H1 (cell line): ENCODE measurements around the gene CNTNAP3B. TPM values are rescaled to one million over a fixed set of nuclear protein-coding genes. Genes with fewer than 3 reads are reported as not detected.
"Not testable (repeated sequence)": the region's sequence is repeated elsewhere in the genome, so short reads cannot be mapped to it uniquely, and the experiment has no call there.

Experiments
- CTCF ChIA-PET: fragments of 300-600 bp; sonication (Branson Sonifier 250); formaldehyde crosslinking; loops from one replicate; lab custom pipeline; 2021; ENCODE audit not compliant: partially characterized antibody; lab: Charles Lee
- POLR2A ChIA-PET: fragments of 300-600 bp; sonication (Branson Sonifier 250); formaldehyde crosslinking; loops from one replicate; lab custom pipeline; 2021; ENCODE audit warnings: inconsistent platforms; ENCODE audit not compliant: partially characterized antibody; lab: Charles Lee
- DNase-seq, 2 experiments: peaks; one replicate each; pipeline versions ENCODE4 v3.0.0 to v3.0.0-alpha.2; 2010 to 2022; ENCODE audit warnings: low spot score in 2 of 2, low read depth in 1 of 2, mixed read lengths in 1 of 2
- FAIRE-seq: peaks from 2 replicates; lab custom pipeline; 2011; peaks lifted over from hg19 to GRCh38; lab: Jason Lieb, UNC
- H2AFZ ChIP-seq: 2 replicates; pipeline ENCODE4 v1.8.1; 2012; ENCODE audit warnings: low read length, inconsistent platforms
- H2AK5ac ChIP-seq: 2 replicates; pipeline ENCODE4 v1.6.1; 2013; ENCODE audit warnings: low read depth, low read length
- H2BK120ac ChIP-seq: replicated peaks from 2 replicates; pipeline ENCODE3; 2013; ENCODE audit warnings: low read depth, low read length, inconsistent platforms
- H2BK12ac ChIP-seq: 2 replicates; pipeline ENCODE4 v1.6.1; 2013; ENCODE audit warnings: low read depth, low read length
- H2BK15ac ChIP-seq: 2 replicates; pipeline ENCODE4 v1.6.1; 2013; ENCODE audit warnings: low read length
- H2BK20ac ChIP-seq: 2 replicates; pipeline ENCODE4 v1.6.1; 2013; ENCODE audit warnings: low read length
- H2BK5ac ChIP-seq: 2 replicates; pipeline ENCODE4 v1.6.1; 2013; ENCODE audit warnings: low read depth, low read length
- H3K14ac ChIP-seq: 2 replicates; pipeline ENCODE4 v1.6.1; 2013; ENCODE audit warnings: inconsistent platforms; ENCODE audit not compliant: insufficient read length
- H3K18ac ChIP-seq: 2 replicates; pipeline ENCODE4 v1.6.1; 2013; ENCODE audit warnings: low read length; ENCODE audit errors: extremely low read depth
- H3K23ac ChIP-seq: 2 replicates; pipeline ENCODE4 v1.6.1; 2013; ENCODE audit warnings: inconsistent platforms; ENCODE audit not compliant: insufficient read length
- H3K23me2 ChIP-seq: 2 replicates; pipeline ENCODE4 v1.6.1; 2013; ENCODE audit warnings: low read depth, low read length
- H3K27ac ChIP-seq: 2 replicates; pipeline ENCODE4 v1.6.1; 2011; ENCODE audit warnings: low read depth, low read length, inconsistent platforms
- H3K27me3 ChIP-seq, 4 experiments: replicated peaks in 1 of 4; 1 replicate in 1 of 4; 2 replicates in 3 of 4; pipeline versions ENCODE4 v1.6.1 to v1.8.1; 2011 to 2013; ENCODE audit warnings: low read length in 3 of 4, mild to moderate bottlenecking in 3 of 4, inconsistent platforms in 2 of 4, mixed read lengths in 2 of 4, moderate library complexity in 1 of 4; ENCODE audit not compliant: control insufficient read depth in 3 of 4, insufficient read depth in 3 of 4; ENCODE audit errors: extremely low read depth in 1 of 4
- H3K36me3 ChIP-seq, 4 experiments: 2 replicates each; pipeline versions ENCODE4 v1.6.1 to v1.8.1; 2011 to 2013; ENCODE audit warnings: mild to moderate bottlenecking in 4 of 4, low read length in 3 of 4, moderate library complexity in 2 of 4, control low read depth in 1 of 4, inconsistent platforms in 1 of 4; ENCODE audit not compliant: insufficient read depth in 4 of 4, control insufficient read depth in 2 of 4
- H3K4ac ChIP-seq: replicated peaks from 2 replicates; pipeline ENCODE3; 2013; ENCODE audit warnings: low read length, low read depth, mixed read lengths, inconsistent platforms; ENCODE audit not compliant: insufficient read length
- H3K4me1 ChIP-seq, 4 experiments: replicated peaks in 1 of 4; 1 replicate in 1 of 4; 2 replicates in 3 of 4; pipeline versions ENCODE4 v1.6.1 to v1.8.1; 2011 to 2013; ENCODE audit warnings: low read length in 3 of 4, inconsistent platforms in 2 of 4, mixed read lengths in 1 of 4; ENCODE audit not compliant: insufficient read depth in 4 of 4, control insufficient read depth in 3 of 4
- H3K4me2 ChIP-seq, 2 experiments: 2 replicates each; pipeline versions ENCODE4 v1.6.1 to v1.8.1; 2011 to 2013; ENCODE audit warnings: low read depth in 2 of 2, low read length in 2 of 2, control low read depth in 1 of 2, inconsistent platforms in 1 of 2, mild to moderate bottlenecking in 1 of 2; ENCODE audit not compliant: insufficient read depth in 1 of 2
- H3K4me3 ChIP-seq, 4 experiments: fragments of 200-600, 300-600 bp in 1 of 4; sonication (generic), shearing (Covaris generic), sonication (Bioruptor Twin) in 1 of 4; 2 replicates each; pipeline versions ENCODE4 v1.5.1 to v1.8.1; 2011 to 2016; ENCODE audit warnings: low read length in 4 of 4, low read depth in 3 of 4, control low read depth in 2 of 4, inconsistent platforms in 2 of 4, mild to moderate bottlenecking in 2 of 4, mixed read lengths in 1 of 4, moderate library complexity in 1 of 4; ENCODE audit not compliant: insufficient read depth in 2 of 4; ENCODE audit errors: extremely low read depth in 1 of 4
- H3K56ac ChIP-seq: replicated peaks from 2 replicates; pipeline ENCODE3; 2013; ENCODE audit warnings: low read depth, mild to moderate bottlenecking, mixed read lengths, low read length, inconsistent platforms; ENCODE audit not compliant: insufficient read length
- H3K79me1 ChIP-seq: 2 replicates; pipeline ENCODE4 v1.6.1; 2013; ENCODE audit warnings: low read depth, low read length, control low read depth
- H3K79me2 ChIP-seq, 2 experiments: 2 replicates each; pipeline versions ENCODE4 v1.6.1 to v1.8.1; 2012 to 2013; ENCODE audit warnings: low read length in 2 of 2, mild to moderate bottlenecking in 2 of 2, inconsistent platforms in 1 of 2; ENCODE audit not compliant: insufficient read depth in 2 of 2, control insufficient read depth in 1 of 2
- H3K9ac ChIP-seq, 4 experiments: replicated peaks in 1 of 4; 1 replicate in 1 of 4; 2 replicates in 3 of 4; pipeline versions ENCODE4 v1.6.1 to v1.8.1; 2011 to 2013; ENCODE audit warnings: low read depth in 3 of 4, low read length in 3 of 4, control low read depth in 2 of 4, mild to moderate bottlenecking in 2 of 4, moderate library complexity in 2 of 4, inconsistent platforms in 1 of 4; ENCODE audit errors: extremely low read depth in 1 of 4
- H3K9me3 ChIP-seq, 2 experiments: 2 replicates each; pipeline versions ENCODE4 v1.6.1 to v1.8.1; 2012 to 2013; ENCODE audit warnings: mild to moderate bottlenecking in 2 of 2, moderate library complexity in 2 of 2, control low read depth in 1 of 2, inconsistent platforms in 1 of 2, low read depth in 1 of 2, low read length in 1 of 2, mixed read lengths in 1 of 2; ENCODE audit not compliant: insufficient read depth in 2 of 2
- H4K20me1 ChIP-seq, 2 experiments: replicated peaks in 1 of 2; 2 replicates each; pipeline versions ENCODE3 to v1.8.1; 2011 to 2013; ENCODE audit warnings: inconsistent platforms in 2 of 2, low read length in 2 of 2, mild to moderate bottlenecking in 1 of 2; ENCODE audit not compliant: insufficient read depth in 2 of 2, control insufficient read depth in 1 of 2
- H4K5ac ChIP-seq: 2 replicates; pipeline ENCODE4 v1.6.1; 2013; ENCODE audit warnings: low read length, low read depth, mixed read lengths, inconsistent platforms; ENCODE audit not compliant: insufficient read length
- H4K8ac ChIP-seq: 2 replicates; pipeline ENCODE4 v1.8.0; 2013; ENCODE audit warnings: mild to moderate bottlenecking, moderate library complexity, low read length, inconsistent platforms; ENCODE audit not compliant: insufficient read depth; ENCODE audit errors: extremely low read depth
- H4K91ac ChIP-seq: replicated peaks from 2 replicates; pipeline ENCODE3; 2013; ENCODE audit warnings: low read length, mixed read lengths, inconsistent platforms; ENCODE audit not compliant: insufficient read length
- WGBS, 2 experiments: shearing (Covaris generic) in 1 of 2; methylation state at CpG; one replicate each; pipeline versions ENCODE4 v1.1.6 to v1.1.7; 2013 to 2015; ENCODE audit warnings: low lambda C conversion rate in 2 of 2, mixed read lengths in 2 of 2, inconsistent platforms in 1 of 2, low coverage in 1 of 2, missing lambda C conversion rate in 1 of 2; ENCODE audit not compliant: insufficient replicate concordance in 2 of 2, insufficient coverage in 1 of 2, insufficient read length in 1 of 2; ENCODE audit errors: extremely low coverage in 1 of 2, missing lambda C conversion rate in 1 of 2; 5-methylcytosine and 5-hydroxymethylcytosine counted together
- long read RNA-seq, 2 experiments: library from RNA in 1 of 2; library from capped mRNA in 1 of 2; stranded (forward); transcript quantifications; one replicate each; pipeline ENCODE4 v2.0.0, GENCODE V29; 2021; ENCODE audit warnings: inconsistent platforms in 1 of 2
- polyA minus RNA-seq, 3 experiments: library from RNA; depleted of rRNA, polyadenylated mRNA; stranded (reverse); fragments of >200 nt; gene quantifications; 1 replicate in 2 of 3; 2 replicates in 1 of 3; pipeline ENCODE4 v1.2.3, GENCODE V29; 2011
- polyA plus RNA-seq, 7 experiments: library from polyadenylated mRNA; depleted of rRNA in 3 of 7; stranded (reverse) in 5 of 7; unstranded in 2 of 7; fragments of >200 nt in 5 of 7; fragments of 200-250 nt in 2 of 7; gene quantifications; 1 replicate in 5 of 7; 2 replicates in 1 of 7; 4 replicates in 1 of 7; pipeline versions ENCODE4 v1.2.1 to v1.2.3, GENCODE V29; 2011 to 2013; ENCODE audit warnings: missing spikeins in 2 of 7, mixed read lengths in 2 of 7
- total RNA-seq: library from RNA; stranded (reverse); fragmentation: NEBNext Ultra II Directional; extraction: Animal tissue kit (Norgen Biotek cat#: 25700); gene quantifications from 2 replicates; pipeline ENCODE4 v1.2.1, GENCODE V29; 2021

The CNTNAP3B gene
- 2.2 and 2.9 TPM in 2 replicates for total RNA-seq
- 1.1 and 1.3 TPM in 2 replicates for polyA plus RNA-seq (2011; rRNA removed)
- polyA plus RNA-seq (2011; cell fraction: cytosol; rRNA removed): 1.9 TPM
- 2.1 TPM for polyA plus RNA-seq (2011; cell fraction: nucleus; rRNA removed)
- 1.4 to 1.6 TPM (median 1.5 TPM) in 4 replicates for polyA plus RNA-seq (2012, experiment 1 of 2)
- 0.81 TPM for polyA plus RNA-seq (2012, experiment 2 of 2)
- 0.99 TPM for polyA plus RNA-seq (2013, experiment 1 of 2)
- polyA plus RNA-seq (2013, experiment 2 of 2): 0.94 TPM
- 2.1 and 3.2 TPM in 2 replicates for polyA minus RNA-seq (2011; rRNA and poly(A)+ RNA removed)
- 0.81 TPM for polyA minus RNA-seq (2011; cell fraction: cytosol; rRNA and poly(A)+ RNA removed)
- polyA minus RNA-seq (2011; cell fraction: nucleus; rRNA and poly(A)+ RNA removed): 5.1 TPM
- long read RNA-seq, experiment 1, partial matches to known transcripts: 0 of 1 reads
- long read RNA-seq, experiment 1, other reads (novel, unspliced or antisense): 1 of 1 reads
- long read RNA-seq, experiment 2, partial matches to known transcripts: 1 of 1 reads
- long read RNA-seq, experiment 2, other reads (novel, unspliced or antisense): 0 of 1 reads

- peak within 1 kb of the TSS; percentile 38 to 44; a peak in 3 of 4 replicates for H3K4me2 ChIP-seq
- H3K18ac ChIP-seq, H3K36me3 ChIP-seq, H3K9ac ChIP-seq, H3K27ac ChIP-seq, H2AFZ ChIP-seq, H4K20me1 ChIP-seq, H3K27me3 ChIP-seq, H3K56ac ChIP-seq, POLR2A ChIA-PET, H2BK15ac ChIP-seq, H3K23ac ChIP-seq, H3K14ac ChIP-seq, H2BK12ac ChIP-seq, H3K4ac ChIP-seq, H4K5ac ChIP-seq, H3K9me3 ChIP-seq, H2AK5ac ChIP-seq, H3K4me1 ChIP-seq, H2BK20ac ChIP-seq, H4K91ac ChIP-seq, CTCF ChIA-PET, H3K79me2 ChIP-seq, H2BK5ac ChIP-seq, H4K8ac ChIP-seq, H2BK120ac ChIP-seq, DNase-seq, H3K23me2 ChIP-seq, FAIRE-seq, H3K79me1 ChIP-seq: not testable (repeated sequence)
- peak within 1 kb of the TSS in 2 of 4 experiments; percentile 10 to 44; a peak in 3 of 8 replicates for H3K4me3 ChIP-seq
- WGBS, 2 experiments: no CpG with 5 or more reads among the region's 72 CpGs
Measured at GRCh38 chr9:42129073-42129729, at the start of gene CNTNAP3B. TSS of gene CNTNAP3B (minus strand) at chr9:42129426. CDS start at chr9:42129094, 332 bp downstream.
